GM23338 (cell line): ENCODE data around the gene GPNMB.

Experiments
- CREB1 ChIP-seq: fragments of 250-450 bp; sonication (Bioruptor Pico); IDR thresholded peaks from 2 replicates; pipeline ENCODE4 v1.5.0; 2020; ENCODE audit warnings: low read depth, mild to moderate bottlenecking, moderate library complexity
- EZH2 ChIP-seq: fragments of 200-600 bp; sonication (generic); IDR thresholded peaks from one replicate; pipeline ENCODE4 v1.8.0; 2017; ENCODE audit warnings: antibody characterized with exemption, mild to moderate bottlenecking, low read depth; ENCODE audit not compliant: unreplicated experiment
- EZH2phosphoT487 ChIP-seq: fragments of 200-600 bp; sonication (generic); IDR thresholded peaks from one replicate; pipeline ENCODE4 v1.8.1; 2018; ENCODE audit warnings: antibody characterized with exemption; ENCODE audit not compliant: unreplicated experiment
- JUNB ChIP-seq: IDR thresholded peaks from one replicate; pipeline ENCODE4 v1.6.1; 2016; ENCODE audit warnings: antibody characterized with exemption; ENCODE audit not compliant: unreplicated experiment
- NANOG ChIP-seq: IDR thresholded peaks from 2 replicates; pipeline ENCODE4 v1.6.1; 2016; ENCODE audit warnings: antibody characterized with exemption, borderline replicate concordance
- POLR2AphosphoS5 ChIP-seq: IDR thresholded peaks from 2 replicates; pipeline ENCODE4 v1.6.1; 2016; ENCODE audit warnings: antibody characterized with exemption, low read depth
- STAT1 ChIP-seq: IDR thresholded peaks from one replicate; pipeline ENCODE4 v1.6.1; 2016; ENCODE audit warnings: antibody characterized with exemption; ENCODE audit not compliant: unreplicated experiment
- ZNF331 ChIP-seq: fragments of 250-450 bp; sonication (Bioruptor Pico); IDR thresholded peaks from 2 replicates; pipeline ENCODE4 v1.5.0; 2020; ENCODE audit warnings: low read depth, mild to moderate bottlenecking, moderate library complexity
- TF ChIP-seq, protein P1 (sequence below), 2 experiments: fragments of 200-600 bp in 1 of 2; sonication (generic) in 1 of 2; conservative IDR thresholded peaks; 2 replicates each; pipeline versions ENCODE4 v1.5.1 to v1.6.1; 2016 to 2017; ENCODE audit warnings: antibody characterized with exemption in 2 of 2, low read depth in 2 of 2, mild to moderate bottlenecking in 2 of 2, moderate library complexity in 1 of 2
- TF ChIP-seq, protein P2 (sequence below): IDR thresholded peaks from one replicate; pipeline ENCODE4 v1.6.1; 2018; ENCODE audit warnings: antibody characterized with exemption; ENCODE audit not compliant: unreplicated experiment
- TF ChIP-seq, protein P3 (sequence below): IDR thresholded peaks from 2 replicates; pipeline ENCODE4 v1.6.1; 2016; ENCODE audit warnings: antibody characterized with exemption

DNA sequence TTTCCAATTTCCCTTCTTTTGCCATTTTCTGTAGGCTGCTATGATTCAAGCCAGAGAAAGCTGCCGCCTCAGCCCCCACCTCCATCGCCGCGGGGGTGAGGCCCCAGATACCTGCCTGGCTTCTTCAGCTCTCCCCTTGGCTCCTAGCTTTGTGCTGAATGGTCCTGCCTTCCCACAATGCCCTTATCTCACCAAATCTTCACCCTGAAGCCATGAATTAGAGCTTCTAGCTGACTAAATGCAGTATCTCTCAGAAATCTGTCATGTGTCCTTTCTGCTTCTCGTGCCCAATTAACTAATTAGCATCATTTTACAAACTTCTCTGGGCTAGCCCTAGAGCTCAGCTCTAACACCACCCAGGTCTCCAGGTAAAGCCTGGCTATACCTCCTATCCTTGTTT, 32.2 kb upstream of the GPNMB start:
- TF ChIP-seq, protein P1, sequence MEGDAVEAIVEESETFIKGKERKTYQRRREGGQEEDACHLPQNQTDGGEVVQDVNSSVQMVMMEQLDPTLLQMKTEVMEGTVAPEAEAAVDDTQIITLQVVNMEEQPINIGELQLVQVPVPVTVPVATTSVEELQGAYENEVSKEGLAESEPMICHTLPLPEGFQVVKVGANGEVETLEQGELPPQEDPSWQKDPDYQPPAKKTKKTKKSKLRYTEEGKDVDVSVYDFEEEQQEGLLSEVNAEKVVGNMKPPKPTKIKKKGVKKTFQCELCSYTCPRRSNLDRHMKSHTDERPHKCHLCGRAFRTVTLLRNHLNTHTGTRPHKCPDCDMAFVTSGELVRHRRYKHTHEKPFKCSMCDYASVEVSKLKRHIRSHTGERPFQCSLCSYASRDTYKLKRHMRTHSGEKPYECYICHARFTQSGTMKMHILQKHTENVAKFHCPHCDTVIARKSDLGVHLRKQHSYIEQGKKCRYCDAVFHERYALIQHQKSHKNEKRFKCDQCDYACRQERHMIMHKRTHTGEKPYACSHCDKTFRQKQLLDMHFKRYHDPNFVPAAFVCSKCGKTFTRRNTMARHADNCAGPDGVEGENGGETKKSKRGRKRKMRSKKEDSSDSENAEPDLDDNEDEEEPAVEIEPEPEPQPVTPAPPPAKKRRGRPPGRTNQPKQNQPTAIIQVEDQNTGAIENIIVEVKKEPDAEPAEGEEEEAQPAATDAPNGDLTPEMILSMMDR (conservative IDR thresholded peaks at IDR 0.05; ENCODE audit: low read depth in 2 of 2) = no peak
- no peak for TF ChIP-seq EZH2
- no peak for TF ChIP-seq CREB1 (CRISPR knock-in tag)
- TF ChIP-seq POLR2AphosphoS5 = no peak
- TF ChIP-seq, protein P2, sequence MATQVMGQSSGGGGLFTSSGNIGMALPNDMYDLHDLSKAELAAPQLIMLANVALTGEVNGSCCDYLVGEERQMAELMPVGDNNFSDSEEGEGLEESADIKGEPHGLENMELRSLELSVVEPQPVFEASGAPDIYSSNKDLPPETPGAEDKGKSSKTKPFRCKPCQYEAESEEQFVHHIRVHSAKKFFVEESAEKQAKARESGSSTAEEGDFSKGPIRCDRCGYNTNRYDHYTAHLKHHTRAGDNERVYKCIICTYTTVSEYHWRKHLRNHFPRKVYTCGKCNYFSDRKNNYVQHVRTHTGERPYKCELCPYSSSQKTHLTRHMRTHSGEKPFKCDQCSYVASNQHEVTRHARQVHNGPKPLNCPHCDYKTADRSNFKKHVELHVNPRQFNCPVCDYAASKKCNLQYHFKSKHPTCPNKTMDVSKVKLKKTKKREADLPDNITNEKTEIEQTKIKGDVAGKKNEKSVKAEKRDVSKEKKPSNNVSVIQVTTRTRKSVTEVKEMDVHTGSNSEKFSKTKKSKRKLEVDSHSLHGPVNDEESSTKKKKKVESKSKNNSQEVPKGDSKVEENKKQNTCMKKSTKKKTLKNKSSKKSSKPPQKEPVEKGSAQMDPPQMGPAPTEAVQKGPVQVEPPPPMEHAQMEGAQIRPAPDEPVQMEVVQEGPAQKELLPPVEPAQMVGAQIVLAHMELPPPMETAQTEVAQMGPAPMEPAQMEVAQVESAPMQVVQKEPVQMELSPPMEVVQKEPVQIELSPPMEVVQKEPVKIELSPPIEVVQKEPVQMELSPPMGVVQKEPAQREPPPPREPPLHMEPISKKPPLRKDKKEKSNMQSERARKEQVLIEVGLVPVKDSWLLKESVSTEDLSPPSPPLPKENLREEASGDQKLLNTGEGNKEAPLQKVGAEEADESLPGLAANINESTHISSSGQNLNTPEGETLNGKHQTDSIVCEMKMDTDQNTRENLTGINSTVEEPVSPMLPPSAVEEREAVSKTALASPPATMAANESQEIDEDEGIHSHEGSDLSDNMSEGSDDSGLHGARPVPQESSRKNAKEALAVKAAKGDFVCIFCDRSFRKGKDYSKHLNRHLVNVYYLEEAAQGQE = no peak
- TF ChIP-seq, protein P3, sequence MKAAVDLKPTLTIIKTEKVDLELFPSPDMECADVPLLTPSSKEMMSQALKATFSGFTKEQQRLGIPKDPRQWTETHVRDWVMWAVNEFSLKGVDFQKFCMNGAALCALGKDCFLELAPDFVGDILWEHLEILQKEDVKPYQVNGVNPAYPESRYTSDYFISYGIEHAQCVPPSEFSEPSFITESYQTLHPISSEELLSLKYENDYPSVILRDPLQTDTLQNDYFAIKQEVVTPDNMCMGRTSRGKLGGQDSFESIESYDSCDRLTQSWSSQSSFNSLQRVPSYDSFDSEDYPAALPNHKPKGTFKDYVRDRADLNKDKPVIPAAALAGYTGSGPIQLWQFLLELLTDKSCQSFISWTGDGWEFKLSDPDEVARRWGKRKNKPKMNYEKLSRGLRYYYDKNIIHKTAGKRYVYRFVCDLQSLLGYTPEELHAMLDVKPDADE = no peak
- TF ChIP-seq NANOG = no peak
- no peak for TF ChIP-seq EZH2phosphoT487
- TF ChIP-seq STAT1 = no peak
- TF ChIP-seq ZNF331 (CRISPR knock-in tag) = no peak
- TF ChIP-seq JUNB = no peak
